Parathyroid adenoma (tissue), 2 donors: ENCODE results near the gene NR0B2.
"Not testable (repeated sequence)": the region's sequence is repeated elsewhere in the genome, so short reads cannot be mapped to it uniquely, and the experiment has no call there.

ENCODE experiments used
- H2AFZ ChIP-seq: fragments of 300-600 bp; sonication (generic); one replicate; pipeline ENCODE4 v1.7.0; 2017; ENCODE audit warnings: antibody characterized with exemption, mild to moderate bottlenecking
- H3K27ac ChIP-seq: fragments of 300-600 bp; sonication (generic); one replicate; pipeline ENCODE4 v1.7.0; 2017
- H3K27me3 ChIP-seq: fragments of 300-600 bp; sonication (generic); one replicate; pipeline ENCODE4 v1.7.0; 2017; ENCODE audit warnings: low read length; ENCODE audit not compliant: control insufficient read depth, insufficient read depth
- H3K36me3 ChIP-seq: fragments of 300-600 bp; sonication (generic); one replicate; pipeline ENCODE4 v1.7.0; 2017; ENCODE audit warnings: low read length; ENCODE audit not compliant: control insufficient read depth, insufficient read depth
- H3K4me1 ChIP-seq: fragments of 300-600 bp; sonication (generic); one replicate; pipeline ENCODE4 v1.7.0; 2017; ENCODE audit warnings: control low read depth
- H3K4me2 ChIP-seq: fragments of 300-600 bp; sonication (generic); one replicate; pipeline ENCODE4 v1.7.0; 2017; ENCODE audit warnings: low read length
- H3K4me3 ChIP-seq: fragments of 300-600 bp; sonication (generic); one replicate; pipeline ENCODE4 v1.7.0; 2017; ENCODE audit warnings: low read depth, low read length
- H3K79me2 ChIP-seq: fragments of 300-600 bp; sonication (generic); one replicate; pipeline ENCODE4 v1.7.0; 2017; ENCODE audit warnings: control low read depth
- H3K9ac ChIP-seq: fragments of 300-600 bp; sonication (generic); one replicate; pipeline ENCODE4 v1.7.0; 2017; ENCODE audit warnings: mild to moderate bottlenecking
- H3K9me3 ChIP-seq: fragments of 300-600 bp; sonication (generic); one replicate; pipeline ENCODE4 v1.7.0; 2017; ENCODE audit warnings: low read length; ENCODE audit not compliant: control insufficient read depth
- CTCF ChIP-seq: fragments of 300-600 bp; sonication (generic); IDR thresholded peaks from one replicate; pipeline ENCODE4 v1.7.0; 2017; ENCODE audit warnings: antibody characterized with exemption, mild to moderate bottlenecking
- donor health status: primary hyperparathyroidism.

Gene NR0B2

GRCh38 chr1:26951216-26951615 lies 37.4 kb upstream of the NR0B2 start:
- Histone ChIP-seq H3K27ac (no peak overlapping the region), H3K4me2 (no peak overlapping the region)
- no peak for TF ChIP-seq CTCF

GRCh38 chr1:26950602-26951001 lies 36.8 kb upstream of the NR0B2 start:
- no peaks in the 10 kb centered on the region for H3K9me3 ChIP-seq
- no peaks in the 10 kb centered on the region for H3K4me1 ChIP-seq
- TF ChIP-seq CTCF, result no peak
- H3K4me3 ChIP-seq, result no peak overlapping the region
- H3K9ac ChIP-seq, result no peak overlapping the region
- no peaks in the 10 kb centered on the region for H3K36me3 ChIP-seq
- H3K79me2 ChIP-seq, result peaks cover 2% of the 10 kb centered on the region
- no peak overlapping the region for H2AFZ ChIP-seq
- H3K4me2 ChIP-seq, result no peak overlapping the region
- H3K27ac ChIP-seq, result no peak overlapping the region
- no peaks in the 10 kb centered on the region for H3K27me3 ChIP-seq

More at GRCh38 chr1:26951216-26951615, 37.4 kb upstream of the NR0B2 start:
- Histone ChIP-seq H3K36me3 (no peaks in the 10 kb centered on the region), H3K27me3 (no peaks in the 10 kb centered on the region), H3K9ac (no peak overlapping the region), H3K9me3 (no peaks in the 10 kb centered on the region), H2AFZ (no peak overlapping the region), H3K4me3 (no peak overlapping the region), H3K4me1 (no peaks in the 10 kb centered on the region), H3K79me2 (peaks cover 2% of the 10 kb centered on the region)

DNA sequence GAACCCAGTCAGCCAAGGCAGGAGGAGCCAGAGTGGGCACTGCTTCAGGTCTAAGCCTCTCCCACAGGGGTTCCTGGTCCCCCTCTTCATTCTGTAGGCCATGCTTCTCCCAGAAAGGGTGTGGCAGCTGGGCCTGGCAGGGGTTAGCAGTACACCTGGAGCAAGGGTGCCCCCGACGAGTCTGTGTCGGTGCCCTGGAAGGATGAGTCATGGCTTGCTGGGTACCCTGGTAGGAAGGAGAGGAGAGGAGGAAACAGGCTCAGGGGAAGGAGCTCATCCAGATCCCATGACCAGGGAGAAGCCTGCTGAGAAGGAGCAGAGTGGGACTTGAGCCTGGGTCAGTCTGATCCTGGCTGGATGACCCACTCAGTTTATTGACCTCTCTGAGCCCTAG lies 36.1 kb upstream of the NR0B2 start:
- Histone ChIP-seq H3K79me2 (peaks cover 2% of the 10 kb centered on the region), H3K27ac (no peak overlapping the region), H3K36me3 (no peaks in the 10 kb centered on the region), H3K9me3 (no peaks in the 10 kb centered on the region), H3K27me3 (no peaks in the 10 kb centered on the region), H2AFZ (no peak overlapping the region), H3K9ac (no peak overlapping the region), H3K4me2 (no peak overlapping the region), H3K4me1 (no peaks in the 10 kb centered on the region), H3K4me3 (no peak overlapping the region)
- no peak for TF ChIP-seq CTCF

GRCh38 chr1:26949266-26949925 lies 35.6 kb upstream of the NR0B2 start:
- H3K27ac ChIP-seq, result no peak overlapping the region
- no peak overlapping the region for H2AFZ ChIP-seq
- no peaks in the 10 kb centered on the region for H3K27me3 ChIP-seq
- H3K9ac ChIP-seq, result no peak overlapping the region
- no peaks in the 10 kb centered on the region for H3K36me3 ChIP-seq
- no peak overlapping the region for H3K4me3 ChIP-seq
- no peak for TF ChIP-seq CTCF
- H3K9me3 ChIP-seq, result no peaks in the 10 kb centered on the region
- no peak overlapping the region for H3K4me2 ChIP-seq
- H3K79me2 ChIP-seq, result peaks cover 2% of the 10 kb centered on the region
- H3K4me1 ChIP-seq, result no peaks in the 10 kb centered on the region

DNA sequence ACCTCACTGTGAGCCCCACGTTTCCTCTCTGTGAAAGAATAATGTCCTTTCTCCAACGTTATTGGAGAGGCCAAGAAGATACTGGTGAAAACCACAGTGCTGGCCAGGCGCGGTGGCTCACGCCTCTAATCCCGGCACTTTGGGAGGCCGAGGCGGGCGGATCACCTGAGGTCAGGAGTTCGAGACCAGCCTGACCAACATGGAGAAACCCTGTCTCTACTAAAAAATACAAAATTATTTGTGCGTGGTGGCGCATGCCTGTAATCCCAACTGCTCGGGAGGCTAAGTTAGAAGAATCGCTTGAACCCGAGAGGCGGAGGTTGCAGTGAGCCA lies 34.9 kb upstream of the NR0B2 start:
- H3K79me2 ChIP-seq, H3K9me3 ChIP-seq, H3K4me2 ChIP-seq, H3K27me3 ChIP-seq, H3K4me1 ChIP-seq, H2AFZ ChIP-seq, H3K9ac ChIP-seq, H3K4me3 ChIP-seq, H3K27ac ChIP-seq, H3K36me3 ChIP-seq: not testable (repeated sequence)
